HG03439 (cell line): ENCODE data around the gene MAD1L1.
"Not testable (repeated sequence)": the region's sequence is repeated elsewhere in the genome, so short reads cannot be mapped to it uniquely, and the experiment has no call there.

ENCODE experiments used
- ATAC-seq: cut with Tn5 transposase; IDR thresholded peaks from one replicate; pipeline ENCODE4 v1.9.1; 2021; ENCODE audit warnings: mild to moderate bottlenecking, moderate library complexity; ENCODE audit not compliant: unreplicated experiment

MAD1L1 gene

DNA sequence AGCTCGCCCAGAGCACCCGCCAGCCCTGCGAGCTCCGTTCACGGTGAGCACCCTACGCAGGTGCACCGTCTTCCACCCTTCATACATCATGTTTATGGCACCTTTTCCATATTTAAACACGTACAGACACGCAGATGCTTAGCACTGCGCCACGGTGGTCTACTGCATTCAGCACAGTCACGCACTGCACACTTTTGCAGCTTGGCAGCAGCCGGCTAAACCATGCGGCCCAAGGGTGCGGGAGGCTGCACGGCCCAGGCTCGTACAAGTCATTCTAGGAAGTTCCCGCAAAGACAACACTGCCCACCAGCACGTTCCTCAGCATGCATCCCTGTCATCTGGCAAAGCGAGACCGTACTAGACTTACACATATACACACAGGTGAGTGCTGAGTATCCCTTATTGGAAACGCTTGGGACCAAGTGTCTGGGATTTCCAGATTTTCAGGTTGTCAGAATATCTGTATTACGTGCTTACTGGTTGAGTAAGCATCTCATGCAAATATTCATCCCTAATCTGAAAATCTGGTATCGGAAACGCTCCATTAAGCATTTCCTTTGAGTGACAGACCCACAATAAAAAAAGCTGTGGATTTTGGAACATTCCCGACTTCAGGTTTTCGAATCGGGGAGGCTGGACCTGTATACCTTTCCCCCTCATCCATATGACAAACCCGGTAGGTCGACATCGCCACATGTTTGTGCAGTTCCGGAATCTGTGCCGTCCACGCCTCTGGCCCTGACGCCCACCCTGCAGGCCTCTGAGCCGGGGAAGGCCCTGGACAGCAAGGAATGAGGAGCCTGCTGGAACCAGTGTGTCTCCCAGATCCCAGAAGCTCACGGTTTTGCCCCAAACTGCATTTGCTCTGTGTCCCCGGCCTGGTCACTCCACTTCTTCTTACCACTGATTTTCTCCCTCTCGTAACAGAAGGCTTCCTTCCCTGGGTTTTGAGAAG lies 340.5 kb downstream of the MAD1L1 start:
- ATAC-seq, result no peak

DNA sequence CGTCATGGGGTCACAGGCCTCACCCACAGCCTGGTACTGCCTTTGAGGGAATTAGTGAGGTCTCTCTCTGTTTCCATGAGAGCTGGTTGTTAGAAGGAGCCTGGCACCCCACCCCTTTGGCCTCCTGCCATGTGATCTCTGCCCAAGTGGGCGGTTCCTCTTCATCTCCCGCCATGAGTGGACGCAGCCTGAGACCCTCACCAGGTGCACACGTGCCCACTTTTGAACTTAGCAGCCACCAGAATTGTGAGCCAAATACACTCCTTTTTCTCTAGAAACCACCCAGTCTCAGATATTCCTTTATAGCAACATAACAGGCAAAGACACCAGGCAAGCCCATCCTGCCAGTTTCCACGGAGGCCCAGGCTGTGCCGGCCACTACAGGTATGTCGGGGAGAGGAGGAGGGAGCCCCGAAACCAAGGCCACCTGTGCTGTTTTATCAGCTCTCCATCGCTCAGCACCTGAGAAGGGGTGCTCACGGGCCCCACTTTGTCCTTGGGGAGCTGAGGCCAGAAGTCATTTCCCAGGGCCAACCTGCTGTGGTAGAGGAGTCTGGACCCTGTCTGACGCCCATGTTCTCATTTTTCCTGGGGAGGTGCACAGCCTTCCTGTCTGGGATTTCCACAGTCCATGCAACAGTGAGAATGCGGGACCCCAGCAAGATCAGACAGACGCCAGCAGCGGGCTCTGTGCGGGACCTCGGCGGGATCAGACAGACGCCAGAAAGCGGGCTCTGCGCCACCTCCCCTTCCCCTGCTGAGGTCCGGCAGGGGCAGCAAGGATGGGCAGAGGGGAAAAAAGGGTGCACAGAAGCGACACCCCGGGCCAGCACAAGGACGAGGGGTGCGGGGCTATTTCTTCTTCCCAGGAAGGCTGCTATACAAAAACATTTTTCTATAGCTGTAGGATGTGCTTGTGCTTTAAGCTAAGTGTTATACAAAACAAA lies 342.2 kb downstream of the MAD1L1 start:
- ATAC-seq, result no peak

GRCh38 chr7:1889556-1890181 lies 343.1 kb downstream of the MAD1L1 start:
- ATAC-seq, result no peak

DNA sequence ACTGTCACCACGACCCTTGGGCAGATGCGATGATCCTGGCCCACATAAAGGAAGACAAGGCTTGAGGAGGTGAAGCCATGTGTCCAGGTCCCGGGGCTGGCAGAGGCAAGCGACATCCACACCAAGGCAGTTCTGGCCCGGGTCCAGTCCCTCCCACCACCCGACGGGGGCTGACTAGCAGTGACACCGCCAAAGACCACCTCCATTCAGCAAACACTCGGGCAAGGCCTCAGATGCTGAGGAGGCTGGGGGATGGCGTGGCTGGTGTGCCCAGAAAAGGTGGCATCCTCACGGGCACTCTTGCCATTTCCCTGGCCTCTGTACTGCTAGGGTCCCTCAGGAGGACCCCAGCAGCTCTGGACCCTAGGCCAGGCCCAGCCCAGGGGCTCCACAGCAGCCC lies 343.7 kb downstream of the MAD1L1 start:
- ATAC-seq, result no peak

DNA sequence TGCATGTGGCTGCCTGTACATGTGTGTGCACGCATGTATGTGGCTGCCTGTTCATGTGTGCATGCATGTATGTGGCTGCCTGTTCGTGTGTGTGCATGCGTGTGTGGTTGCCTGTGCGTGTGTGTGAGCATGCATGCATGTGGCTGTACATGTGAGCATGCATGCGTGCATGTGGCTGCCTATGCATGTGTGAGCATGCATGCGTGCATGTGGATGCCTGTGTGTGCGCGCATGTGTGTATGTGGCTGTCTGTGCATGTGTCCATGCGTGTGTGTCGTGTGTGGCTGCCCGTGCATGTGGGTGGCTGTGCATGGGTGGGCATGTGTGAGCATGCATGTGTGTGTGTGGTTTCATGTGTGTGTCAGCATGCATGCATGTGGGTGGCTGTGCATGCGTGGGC lies 344.3 kb downstream of the MAD1L1 start:
- ATAC-seq, result no peak

DNA sequence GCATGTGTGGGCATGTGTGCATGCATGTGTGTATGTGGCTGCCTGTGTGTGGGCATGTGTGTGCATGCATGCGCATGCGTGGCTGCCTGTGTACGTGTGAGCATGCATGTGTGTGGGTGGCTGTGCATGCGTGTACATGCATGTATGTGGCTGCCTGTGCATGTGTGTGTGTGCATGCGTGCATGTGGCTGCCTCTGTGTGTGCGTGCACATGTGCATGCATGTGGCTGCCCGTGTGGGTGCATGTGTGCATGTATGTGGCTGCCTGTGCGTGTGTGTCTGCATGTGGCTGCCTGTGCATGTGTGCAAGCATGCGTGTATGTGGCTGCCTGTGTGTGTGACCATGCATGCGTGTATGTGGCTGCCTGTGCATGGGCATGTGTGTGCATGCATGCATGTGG lies 345.5 kb downstream of the MAD1L1 start:
- no peak for ATAC-seq

DNA sequence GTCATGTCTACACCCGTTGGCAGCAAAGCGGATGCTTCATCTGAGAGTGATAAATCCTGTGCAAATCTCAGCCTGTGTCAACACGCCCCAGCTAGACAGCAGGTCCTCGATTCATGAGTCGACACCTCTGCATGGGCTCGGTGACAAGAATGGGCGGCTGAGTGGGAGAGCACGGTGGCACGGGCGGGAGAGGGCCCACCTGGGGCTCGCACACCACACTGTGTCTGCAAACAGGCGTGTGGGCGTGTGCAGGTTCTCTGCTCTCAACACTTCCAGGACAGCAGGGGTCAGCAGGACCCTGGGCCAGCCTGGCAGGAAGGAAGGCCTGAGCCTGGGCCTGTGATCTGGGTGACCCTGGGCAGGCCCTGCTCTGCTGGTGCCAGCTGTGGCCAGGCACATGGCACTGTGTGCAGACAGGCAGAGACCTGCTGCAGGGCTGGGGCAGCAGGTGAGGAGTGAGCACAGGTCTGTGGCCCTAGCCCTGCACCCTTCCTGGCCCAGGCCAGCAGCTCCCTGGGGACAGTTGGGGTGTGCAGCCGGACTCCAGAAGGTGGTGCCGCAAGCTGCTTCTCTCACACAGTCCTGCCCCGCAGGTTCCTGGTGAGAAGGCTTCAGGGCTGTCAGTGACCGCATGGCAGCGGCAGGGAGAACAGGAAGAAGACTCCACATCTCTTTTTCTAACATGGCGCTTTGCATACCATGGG lies 346.2 kb downstream of the MAD1L1 start:
- no peak for ATAC-seq

- no peak for ATAC-seq
These were observed 347.1 kb downstream of the MAD1L1 start for GRCh38 chr7:1885465-1886226.

DNA sequence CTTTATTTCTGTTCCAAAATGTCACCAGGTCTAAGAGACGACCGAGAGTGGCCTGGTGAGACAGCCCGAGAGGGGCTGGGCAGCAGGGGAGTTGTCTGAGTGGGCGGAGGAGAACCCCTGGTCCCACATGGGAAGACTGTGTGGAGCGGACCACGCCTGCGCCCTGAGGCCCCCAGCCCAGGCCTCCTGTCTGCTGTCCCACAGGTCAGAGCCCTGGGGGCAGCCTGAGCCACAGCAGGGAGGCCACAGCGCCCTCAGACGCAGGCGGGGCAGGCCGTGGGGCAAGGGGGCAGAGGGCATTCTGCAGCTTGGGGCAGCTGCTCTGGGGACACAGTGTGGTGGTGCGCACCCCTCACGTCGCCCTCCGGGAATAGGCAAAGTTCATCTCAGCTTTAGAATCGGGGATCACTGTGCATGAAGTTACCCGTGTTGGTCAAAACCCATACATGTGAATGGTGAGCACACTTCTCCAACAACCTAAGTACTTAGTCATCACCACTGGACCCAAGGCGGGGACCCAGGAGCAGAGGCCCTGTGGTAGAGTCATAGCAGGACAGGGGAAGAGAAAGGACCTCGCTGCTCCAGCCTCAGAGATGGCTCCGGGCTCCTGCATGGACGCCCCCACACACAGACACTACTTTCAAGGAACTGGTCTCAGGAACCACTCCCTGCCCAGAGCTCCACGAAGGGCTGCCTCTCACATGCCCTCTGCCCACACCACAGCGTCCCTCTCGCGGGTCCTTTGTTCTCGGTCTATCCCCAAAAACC lies 348.0 kb downstream of the MAD1L1 start:
- no peak for ATAC-seq

GRCh38 chr7:1883834-1884582 lies 348.7 kb downstream of the MAD1L1 start:
- no peak for ATAC-seq

GRCh38 chr7:1883031-1883761 lies 349.5 kb downstream of the MAD1L1 start:
- no peak for ATAC-seq

DNA sequence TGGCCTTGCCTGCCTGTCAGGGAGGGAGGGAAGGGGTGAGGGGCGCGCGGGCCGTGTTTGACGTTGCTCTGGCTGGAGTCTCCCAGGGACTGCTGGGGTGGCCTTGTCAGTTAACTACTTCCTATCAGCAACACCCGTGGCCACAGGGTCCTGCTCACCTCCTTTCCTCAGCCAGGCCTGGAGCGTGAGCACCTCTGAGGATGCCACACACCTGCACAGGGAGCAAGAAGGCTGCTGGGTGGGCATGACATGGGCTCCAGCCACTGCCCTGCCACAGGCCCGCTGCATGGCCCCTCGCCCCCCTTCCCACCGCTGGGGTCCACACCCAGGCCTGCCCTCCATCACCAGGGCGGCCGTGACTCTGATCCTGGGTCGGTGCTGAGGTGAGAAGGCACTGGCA lies 350.3 kb downstream of the MAD1L1 start:
- ATAC-seq, result no peak

DNA sequence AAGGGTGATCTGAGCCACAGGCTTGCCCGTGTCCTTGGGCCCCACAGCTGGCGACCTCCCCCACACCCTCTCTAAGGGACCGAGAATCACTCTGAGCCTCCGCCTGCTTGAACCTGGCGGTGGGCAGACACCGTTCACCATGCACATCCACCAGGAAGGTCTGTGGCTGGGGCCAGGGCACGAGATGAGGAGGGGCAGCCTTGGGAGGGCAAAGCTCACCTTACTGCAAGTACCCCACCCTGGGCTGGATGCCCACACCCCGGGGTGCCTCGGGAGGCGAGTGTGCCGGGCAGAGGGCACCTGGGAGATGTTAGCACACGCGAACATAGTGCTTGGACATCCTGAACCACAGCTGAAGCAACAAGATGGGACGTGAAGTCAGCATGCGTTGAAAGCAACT lies 350.8 kb downstream of the MAD1L1 start:
- no peak for ATAC-seq

- ATAC-seq, result not testable (repeated sequence)
These were observed 356.1 kb downstream of the MAD1L1 start for GRCh38 chr7:1876641-1877040.

- ATAC-seq, result not testable (repeated sequence)
These were observed 357.1 kb downstream of the MAD1L1 start for GRCh38 chr7:1875392-1876199.

DNA sequence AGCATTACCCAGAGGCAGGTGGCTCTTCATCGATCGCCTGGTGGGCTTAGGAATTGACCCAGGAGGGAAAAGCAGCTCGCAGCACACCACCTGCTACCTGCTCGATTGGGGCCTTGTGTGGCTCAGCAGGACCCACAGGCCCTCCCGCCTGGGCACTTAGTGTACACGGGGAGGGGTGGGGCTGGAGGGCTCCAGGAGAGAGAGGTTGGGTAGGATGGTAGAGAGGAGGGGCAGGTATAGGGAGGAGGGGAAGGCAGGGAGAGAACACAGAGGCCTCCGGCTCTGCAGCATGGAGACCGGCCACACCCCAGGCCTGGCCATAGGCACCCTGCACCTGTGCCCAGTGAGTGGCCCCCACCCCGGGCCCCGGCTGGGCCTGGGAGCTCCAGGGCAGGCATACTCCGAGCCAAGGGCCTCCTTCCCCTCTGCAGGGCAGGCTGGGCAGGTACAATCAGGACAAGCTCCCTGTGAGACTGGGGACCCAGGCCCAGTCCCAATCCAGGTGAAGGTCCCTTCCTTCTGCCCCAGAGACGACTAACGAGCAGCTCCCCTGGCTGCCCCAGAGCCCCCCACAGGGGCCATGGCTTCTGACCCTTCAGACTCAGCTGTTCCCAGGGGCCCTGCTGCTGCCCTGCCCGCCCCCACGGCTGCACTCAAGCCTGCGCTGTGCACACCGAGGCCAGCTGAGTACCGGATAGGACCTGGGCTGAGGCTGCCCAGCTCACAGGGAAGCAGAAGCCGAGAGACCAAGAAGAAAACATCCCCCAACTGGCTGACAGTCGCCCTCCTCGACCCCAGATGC lies 358.0 kb downstream of the MAD1L1 start:
- ATAC-seq, result not testable (repeated sequence)
